Activated naive CD4-positive, alpha-beta T cell treated with anti-CD3 and anti-CD28 coated beads, Interleukin-2, amount 10 ng/mL, durations not matched to agents 5 hours and 36 hours (primary cell): Measurements from ENCODE around the gene TLL2. TPM values are rescaled to one million over a fixed set of nuclear protein-coding genes. Genes with fewer than 3 reads are reported as not detected.

Experiments
- total RNA-seq, 2 experiments: library from RNA; stranded (reverse); gene quantifications; one replicate each; pipeline ENCODE4 v1.2.3, GENCODE V29; 2021

TLL2 gene
- not detected for total RNA-seq

GRCh38 chr10:96513698-96514561 lies at the start of gene TLL2:
Gene TLL2, minus strand, starts transcription at chr10:96513926. Its CDS starts 241 bp downstream, at chr10:96513685.

DNA sequence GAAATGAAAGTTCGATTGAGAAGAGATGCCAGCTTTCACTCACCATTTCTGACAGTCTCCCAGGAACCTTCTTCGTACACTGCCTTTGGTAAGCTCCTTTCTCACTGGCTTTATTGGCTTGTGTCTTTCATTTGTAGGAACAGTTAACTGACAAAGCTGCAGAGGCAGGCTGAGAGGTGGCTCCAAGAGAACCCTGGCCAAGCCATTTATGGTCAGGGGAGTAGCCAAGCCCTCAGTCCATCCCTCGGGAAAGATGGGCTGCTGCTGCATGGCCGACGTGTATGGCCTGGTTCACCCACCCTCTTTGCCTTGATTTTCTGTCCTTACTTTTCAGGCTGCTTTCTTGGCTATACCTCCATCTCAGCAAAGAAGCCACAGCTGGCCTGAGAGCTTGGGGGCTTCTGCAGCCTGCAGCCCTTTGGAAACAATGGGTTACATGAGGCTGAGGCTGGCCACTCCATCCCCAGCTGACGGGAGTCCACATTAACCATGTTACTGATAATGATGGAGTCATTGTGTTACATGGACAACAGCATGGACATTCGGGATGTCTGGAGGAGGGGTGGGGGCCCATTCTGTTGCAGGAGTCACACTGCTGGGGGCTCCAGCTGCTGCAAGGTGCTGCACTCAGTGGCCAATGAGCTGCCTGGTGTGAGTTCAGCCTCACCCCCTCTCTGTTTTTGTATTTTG lies 154.7 kb downstream of the TLL2 start, which contains the start of gene OPALIN:
Gene OPALIN (minus strand): TSS at position 152 of the 690 bp plus-strand sequence. CDS start 106 bp downstream, at position 46.

Other genes starting within 250 kb of the TLL2 start
- gene BLNK, start 242.4 kb downstream of the TLL2 start, total RNA-seq, result not detected
- not detected for gene DNTT, start 209.5 kb downstream of the TLL2 start, total RNA-seq
- not detected for gene OPALIN, start 154.9 kb downstream of the TLL2 start, total RNA-seq
- 10 to 100 TPM; 85.0 to 87.0 TPM for gene TM9SF3, start 73.1 kb upstream of the TLL2 start, total RNA-seq
- 1 to 10 TPM; 1.9 to 2.6 TPM for gene PIK3AP1, start 206.6 kb upstream of the TLL2 start, total RNA-seq